H1 (cell line): ENCODE results near the gene PKN1. TPM values are rescaled to one million over a fixed set of nuclear protein-coding genes. Genes with fewer than 3 reads are reported as not detected.
A peak's percentile ranks its signal among the peaks of the same experiment; 100 is the strongest.

Experiments
- ATF2 ChIP-seq: IDR thresholded peaks from 2 replicates; pipeline ENCODE4 v1.6.1; 2012; ENCODE audit warnings: low read length, inconsistent platforms
- ATF3 ChIP-seq: IDR thresholded peaks from 2 replicates; pipeline ENCODE4 v1.6.1; 2011; ENCODE audit warnings: low read depth, mild to moderate bottlenecking, low read length; ENCODE audit not compliant: insufficient read depth
- BACH1 ChIP-seq: IDR thresholded peaks from 2 replicates; pipeline ENCODE4 v1.6.1; 2012; ENCODE audit warnings: low read length, improper control_type of control experiment
- BCL11A ChIP-seq, 2 experiments: IDR thresholded peaks; one replicate each; pipeline ENCODE4 v1.6.1; 2011; ENCODE audit warnings: low read depth in 2 of 2, low read length in 2 of 2, mild to moderate bottlenecking in 2 of 2
- CREB1 ChIP-seq: IDR thresholded peaks from 2 replicates; pipeline ENCODE4 v1.6.1; 2012; ENCODE audit warnings: inconsistent platforms
- GABPA ChIP-seq: IDR thresholded peaks from 2 replicates; pipeline ENCODE4 v1.6.1; 2011; ENCODE audit warnings: mild to moderate bottlenecking, low read length, moderate library complexity, borderline replicate concordance; ENCODE audit not compliant: insufficient read depth
- JUND ChIP-seq: IDR thresholded peaks from 2 replicates; pipeline ENCODE4 v1.6.1; 2011; ENCODE audit warnings: mild to moderate bottlenecking, improper control_type of control experiment, low read length
- MAX ChIP-seq: IDR thresholded peaks from 2 replicates; pipeline ENCODE4 v1.6.1; 2012; ENCODE audit warnings: inconsistent platforms
- RAD21 ChIP-seq, 2 experiments: IDR thresholded peaks in 1 of 2; conservative IDR thresholded peaks in 1 of 2; 2 replicates each; pipeline ENCODE4 v1.6.1; 2011; ENCODE audit warnings: low read depth in 2 of 2, low read length in 2 of 2, improper control_type of control experiment in 1 of 2, inconsistent platforms in 1 of 2, mild to moderate bottlenecking in 1 of 2, moderate library complexity in 1 of 2
- RBBP5 ChIP-seq: IDR thresholded peaks from 2 replicates; pipeline ENCODE4 v1.7.1; 2012; ENCODE audit warnings: low read depth, mild to moderate bottlenecking, inconsistent platforms, low read length, moderate library complexity, borderline replicate concordance
- SIN3A ChIP-seq, 2 experiments: IDR thresholded peaks in 1 of 2; conservative IDR thresholded peaks in 1 of 2; 2 replicates each; pipeline ENCODE4 v1.6.1; 2011 to 2012; ENCODE audit warnings: low read length in 2 of 2, improper control_type of control experiment in 1 of 2, low read depth in 1 of 2, mild to moderate bottlenecking in 1 of 2
- SP1 ChIP-seq: IDR thresholded peaks from 2 replicates; pipeline ENCODE4 v1.6.1; 2011; ENCODE audit warnings: low read depth, low read length
- SP4 ChIP-seq: IDR thresholded peaks from 2 replicates; pipeline ENCODE4 v1.6.1; 2012; ENCODE audit warnings: low read length, inconsistent platforms
- SRF ChIP-seq: IDR thresholded peaks from 2 replicates; pipeline ENCODE4 v1.6.1; 2011; ENCODE audit warnings: mild to moderate bottlenecking, low read depth, low read length, moderate library complexity
- TAF1 ChIP-seq: IDR thresholded peaks from 2 replicates; pipeline ENCODE4 v1.6.1; 2011; ENCODE audit warnings: mild to moderate bottlenecking, low read depth, low read length
- polyA plus RNA-seq, 7 experiments: library from polyadenylated mRNA; depleted of rRNA in 3 of 7; stranded (reverse) in 5 of 7; unstranded in 2 of 7; fragments of >200 nt in 5 of 7; fragments of 200-250 nt in 2 of 7; gene quantifications; 1 replicate in 5 of 7; 2 replicates in 1 of 7; 4 replicates in 1 of 7; pipeline versions ENCODE4 v1.2.1 to v1.2.3, GENCODE V29; 2011 to 2013; ENCODE audit warnings: missing spikeins in 2 of 7, mixed read lengths in 2 of 7
- total RNA-seq: library from RNA; stranded (reverse); fragmentation: NEBNext Ultra II Directional; extraction: Animal tissue kit (Norgen Biotek cat#: 25700); gene quantifications from 2 replicates; pipeline ENCODE4 v1.2.1, GENCODE V29; 2021

PKN1 gene
- total and polyA plus RNA-seq, 2 of the 8 experiments (the other 6 are each of a cell fraction or from before 2014, with no cell fraction given): 65.2 to 162 TPM

GRCh38 chr19:14496029-14496833, 63.1 kb downstream of the PKN1 start, which contains the start of gene GIPC1 (continued):
- TF ChIP-seq ATF2: no peak
- TF ChIP-seq BACH1: no peak
- TF ChIP-seq RBBP5: no peak
- TF ChIP-seq RAD21 (IDR thresholded peaks at IDR 0.05 in 1 of 2, conservative IDR thresholded peaks at IDR 0.05 in 1 of 2; ENCODE audit: low read depth in 2 of 2, low read length in 2 of 2): no peak
- TF ChIP-seq GABPA: no peak
- no peak for TF ChIP-seq BCL11A (IDR thresholded peaks at IDR 0.05; ENCODE audit: low read depth in 2 of 2, low read length in 2 of 2)
- TF ChIP-seq SIN3A (conservative IDR thresholded peaks at IDR 0.05 in 1 of 2, IDR thresholded peaks at IDR 0.05 in 1 of 2; ENCODE audit: low read depth in 1 of 2, low read length in 2 of 2): peak in 1 of 2 experiments; percentile 80; a peak in 2 of 4 replicates
- TF ChIP-seq JUND: peak; percentile 94
- peak; percentile 62 for TF ChIP-seq CREB1
- TF ChIP-seq SP4: no peak; the same call in 1 of the 2 replicates
- TF ChIP-seq SRF: no peak
- peak; percentile 93 for TF ChIP-seq MAX
- peak; percentile 6; the same call in 1 of the 2 replicates for TF ChIP-seq TAF1
- peak; percentile 85 for TF ChIP-seq SP1
- peak; percentile 68 for TF ChIP-seq ATF3
